ENCODE data around the gene ENPP1. TPM values are rescaled to one million over a fixed set of nuclear protein-coding genes. Genes with fewer than 3 reads are reported as not detected.

The ENPP1 gene
- total RNA-seq, 6 experiments from 2014 or later: 27.5 to 61.6 (median 45.6) TPM

DNA sequence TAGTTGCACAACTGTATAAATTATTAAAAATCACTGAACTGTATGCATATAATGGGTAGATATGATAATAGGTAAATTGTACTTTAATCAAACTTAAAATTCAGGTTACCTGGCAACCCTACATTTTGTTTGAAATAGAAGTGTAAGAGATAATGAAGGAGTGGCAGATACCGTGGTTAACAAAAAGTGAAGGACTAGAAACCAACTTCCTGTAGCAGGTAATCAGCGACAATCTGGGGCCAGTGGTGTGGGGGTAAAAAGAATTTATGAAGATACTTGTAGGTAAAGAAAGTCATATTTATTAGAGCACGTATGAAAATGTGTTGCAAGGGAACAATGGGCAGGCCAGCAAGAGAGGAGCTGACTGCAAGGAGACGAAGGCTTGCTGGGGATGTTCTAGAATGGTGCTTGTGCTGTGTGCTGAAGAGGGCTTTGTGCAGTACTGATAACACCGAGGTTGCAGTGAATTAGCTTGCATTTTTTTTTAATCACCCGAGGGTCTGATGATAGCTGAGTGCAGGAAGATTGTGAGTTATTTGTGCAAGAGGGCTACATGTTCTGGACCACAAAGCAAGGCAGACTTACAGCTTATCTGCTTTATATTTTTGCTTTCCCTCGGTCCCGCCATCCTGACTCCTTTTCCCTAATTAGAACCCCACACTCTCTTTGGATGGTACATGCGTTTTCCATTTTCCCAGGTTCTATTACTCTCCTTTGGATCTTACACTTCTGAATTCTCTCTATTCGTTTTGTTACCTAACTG is 4.6 kb upstream of the ENPP1 start:
- 59% methylated on average over 9 of the region's 10 CpGs for WGBS (ENCODE audit: insufficient coverage, low coverage, low lambda C conversion rate, missing lambda C conversion rate)

DNA sequence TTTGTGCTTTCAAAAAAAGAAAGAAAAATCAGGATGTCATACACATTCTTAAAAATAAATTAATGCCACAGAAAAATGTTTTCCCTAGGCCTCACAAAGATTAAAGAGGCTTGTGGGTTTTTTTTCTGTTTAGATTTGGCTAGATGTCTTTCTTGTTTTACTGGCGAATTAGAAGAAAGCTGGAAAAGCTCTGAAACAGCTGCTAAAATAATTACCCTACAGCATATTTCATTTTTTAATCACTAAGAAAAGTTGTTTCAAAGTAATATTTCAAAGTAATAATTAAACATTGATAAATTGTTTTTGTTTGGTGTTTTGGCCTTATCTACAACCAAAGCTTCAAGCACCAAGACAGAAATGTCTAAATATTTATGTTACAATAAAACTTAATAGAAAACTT is 3.7 kb upstream of the ENPP1 start:
- Histone ChIP-seq H3K36me3 (no peaks in the 10 kb centered on the region), H3K27me3 (no peaks in the 10 kb centered on the region), H3K4me1 (peaks cover 0 to 5% (median 2%) of the 10 kb centered on the region in 4 donors), H3K4me3 (no peak overlapping the region), H3K27ac (no peak overlapping the region), H3K9me3 (no peaks in the 10 kb centered on the region)
- 83% methylated on average over 1 of the region's 1 CpG for WGBS (ENCODE audit: insufficient coverage, low coverage, low lambda C conversion rate, missing lambda C conversion rate)
- DNase-seq (no peak), ATAC-seq (no peak)
- TF ChIP-seq POLR2A (IDR thresholded peaks at IDR 0.05): no peak
- TF ChIP-seq, protein P1, sequence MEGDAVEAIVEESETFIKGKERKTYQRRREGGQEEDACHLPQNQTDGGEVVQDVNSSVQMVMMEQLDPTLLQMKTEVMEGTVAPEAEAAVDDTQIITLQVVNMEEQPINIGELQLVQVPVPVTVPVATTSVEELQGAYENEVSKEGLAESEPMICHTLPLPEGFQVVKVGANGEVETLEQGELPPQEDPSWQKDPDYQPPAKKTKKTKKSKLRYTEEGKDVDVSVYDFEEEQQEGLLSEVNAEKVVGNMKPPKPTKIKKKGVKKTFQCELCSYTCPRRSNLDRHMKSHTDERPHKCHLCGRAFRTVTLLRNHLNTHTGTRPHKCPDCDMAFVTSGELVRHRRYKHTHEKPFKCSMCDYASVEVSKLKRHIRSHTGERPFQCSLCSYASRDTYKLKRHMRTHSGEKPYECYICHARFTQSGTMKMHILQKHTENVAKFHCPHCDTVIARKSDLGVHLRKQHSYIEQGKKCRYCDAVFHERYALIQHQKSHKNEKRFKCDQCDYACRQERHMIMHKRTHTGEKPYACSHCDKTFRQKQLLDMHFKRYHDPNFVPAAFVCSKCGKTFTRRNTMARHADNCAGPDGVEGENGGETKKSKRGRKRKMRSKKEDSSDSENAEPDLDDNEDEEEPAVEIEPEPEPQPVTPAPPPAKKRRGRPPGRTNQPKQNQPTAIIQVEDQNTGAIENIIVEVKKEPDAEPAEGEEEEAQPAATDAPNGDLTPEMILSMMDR (IDR thresholded peaks at IDR 0.05): no peak
- intact Hi-C loops (cut with DNase I): no loop called here

More for the DNA sequence above, 4.6 kb upstream of the ENPP1 start:
- Histone ChIP-seq H3K36me3 (no peaks in the 10 kb centered on the region), H3K9me3 (no peaks in the 10 kb centered on the region), H3K4me1 (peaks cover 0 to 3% (median 0%) of the 10 kb centered on the region in 4 donors), H3K4me3 (no peak overlapping the region), H3K27me3 (no peaks in the 10 kb centered on the region), H3K27ac (no peak overlapping the region)
- no peak for TF ChIP-seq POLR2A (IDR thresholded peaks at IDR 0.05)
- TF ChIP-seq, protein P1 (IDR thresholded peaks at IDR 0.05): no peak
- DNase-seq (no peak), ATAC-seq (no peak)
- intact Hi-C loops (cut with DNase I): no loop called here

DNA sequence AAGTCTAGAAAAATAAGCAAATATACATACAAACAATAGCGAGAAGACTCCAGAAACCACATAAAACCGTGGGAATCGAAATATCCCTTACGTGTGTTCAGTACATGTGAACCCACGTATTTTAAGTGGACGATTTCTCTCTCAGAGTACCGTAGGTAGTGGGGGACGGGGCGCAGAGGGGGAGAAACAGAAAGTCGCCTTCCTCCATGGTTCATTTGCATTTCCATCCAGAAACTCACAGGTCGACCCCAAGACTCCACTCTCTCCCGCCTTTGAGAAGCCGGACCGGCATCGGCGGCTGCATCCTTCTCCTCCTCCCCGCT is 538 bp upstream of the ENPP1 start:
- intact Hi-C loops (cut with DNase I): no loop called here
- no peaks in the 10 kb centered on the region for H3K9me3 ChIP-seq
- H3K4me3 ChIP-seq: peak overlapping the region; percentile 58 to 82 (median 59)
- peaks cover 0 to 7% (median 2%) of the 10 kb centered on the region in 4 donors for H3K4me1 ChIP-seq
- peak overlapping the region in 2 of 3 donors; percentile 47 to 55 for H3K27ac ChIP-seq
- no peaks in the 10 kb centered on the region for H3K36me3 ChIP-seq
- WGBS (ENCODE audit: insufficient coverage, low coverage, low lambda C conversion rate, missing lambda C conversion rate): 3% methylated on average over 13 of the region's 17 CpGs
- no peak for TF ChIP-seq POLR2A (IDR thresholded peaks at IDR 0.05)
- TF ChIP-seq, protein P1 (IDR thresholded peaks at IDR 0.05): no peak
- H3K27me3 ChIP-seq: no peaks in the 10 kb centered on the region
- no peak for DNase-seq
- ATAC-seq: no peak

DNA sequence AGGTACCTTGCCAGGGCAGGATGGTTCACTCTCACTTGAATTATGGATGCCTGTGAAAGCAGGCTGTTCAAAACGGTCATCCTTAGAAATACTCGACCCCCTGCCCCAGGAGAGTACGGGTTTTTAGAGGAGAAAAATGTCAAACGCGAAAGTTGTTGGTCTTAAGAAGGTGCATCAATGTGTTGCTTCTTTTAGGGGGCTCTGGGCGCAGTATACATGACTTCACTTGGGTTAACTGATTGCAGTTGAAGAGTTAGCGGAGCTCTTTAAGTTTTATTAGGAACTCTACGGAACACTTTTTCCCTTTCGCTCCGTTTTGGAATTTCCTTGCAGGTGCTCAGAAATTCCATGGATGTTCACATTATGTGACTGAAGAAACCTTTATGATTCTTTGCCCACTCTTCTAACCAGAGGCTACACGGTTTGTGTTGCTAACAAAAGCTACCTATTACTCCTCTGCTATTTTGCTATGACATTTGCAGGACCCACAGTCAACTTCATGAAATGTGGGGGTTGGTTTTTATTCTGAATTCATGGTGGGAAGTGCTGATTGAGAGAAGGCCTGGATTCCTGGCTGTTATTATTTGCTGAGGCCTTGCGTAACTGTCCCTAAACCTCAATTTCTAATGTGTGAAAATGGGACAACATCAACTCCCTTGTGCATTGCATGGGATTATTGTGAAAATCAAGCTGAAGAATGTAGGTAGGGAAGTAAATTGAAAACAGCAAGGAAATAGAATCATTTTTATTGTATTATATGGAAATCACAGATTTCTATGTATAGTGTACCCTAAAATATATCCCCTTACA is 845 bp downstream of the ENPP1 start:
- no peaks in the 10 kb centered on the region for H3K27me3 ChIP-seq

More for the DNA sequence above, 845 bp downstream of the ENPP1 start:
- DNase-seq: no peak
- H3K27ac ChIP-seq: peak overlapping the region; percentile 66 to 80 (median 71)
- ATAC-seq: peak in 1 of 4 donors; percentile 16
- WGBS (ENCODE audit: insufficient coverage, low coverage, low lambda C conversion rate, missing lambda C conversion rate): 9% methylated on average over 12 of the region's 12 CpGs
- intact Hi-C loops (cut with DNase I): no loop called here
- H3K4me1 ChIP-seq: peaks cover 0 to 7% (median 2%) of the 10 kb centered on the region in 4 donors
- H3K4me3 ChIP-seq: peak overlapping the region; percentile 67 to 82 (median 73)
- TF ChIP-seq, protein P1 (IDR thresholded peaks at IDR 0.05): no peak
- TF ChIP-seq POLR2A (IDR thresholded peaks at IDR 0.05): no peak
- H3K9me3 ChIP-seq: no peaks in the 10 kb centered on the region
- no peaks in the 10 kb centered on the region for H3K36me3 ChIP-seq
